CD4-positive, alpha-beta T cell treated with Interleukin-6 at 100 ng/mL for 8 hours (primary cell): Measurements from ENCODE around the gene GLCE.
"Not testable (repeated sequence)": the region's sequence is repeated elsewhere in the genome, so short reads cannot be mapped to it uniquely, and the experiment has no call there.

Experiments used
- DNase-seq: peaks from one replicate; pipeline ENCODE4 v3.0.0-alpha.2; 2020; ENCODE audit warnings: mixed read lengths, low spot score

Gene GLCE

GRCh38 chr15:69275074-69275670 is 114.7 kb downstream of the GLCE start:
- DNase-seq, result no peak

DNA sequence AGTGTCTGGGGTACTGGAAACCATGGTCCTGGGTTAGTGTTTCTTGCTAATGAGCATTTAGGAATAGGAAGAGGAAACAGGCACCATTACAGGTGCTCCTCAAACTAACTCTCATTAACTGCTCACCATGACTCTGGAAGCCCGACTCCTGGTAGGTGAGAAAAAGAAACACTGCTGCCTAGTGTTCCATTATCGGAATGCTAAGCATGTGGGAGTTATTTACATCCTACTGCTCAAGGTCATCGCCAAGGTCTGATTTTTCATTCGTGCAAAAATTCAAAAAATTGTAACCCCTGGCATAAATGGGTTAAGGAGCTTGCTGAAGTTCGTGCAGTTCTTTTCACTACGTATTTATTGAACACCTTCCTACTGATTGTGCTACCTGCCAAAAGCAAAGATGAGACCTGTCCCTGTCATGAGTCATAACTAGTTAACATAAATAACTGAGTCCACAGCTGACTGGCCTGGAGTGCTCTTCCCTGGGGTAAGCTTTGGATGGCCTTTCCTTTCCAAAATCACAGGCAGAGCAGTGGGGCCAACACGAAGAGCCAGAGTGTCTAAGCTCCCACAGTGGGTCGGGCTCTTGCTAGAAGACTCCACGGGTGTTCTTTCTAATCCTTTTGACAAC is 115.6 kb downstream of the GLCE start:
- no peak for DNase-seq

- no peak for DNase-seq
Observed at GRCh38 chr15:69277316-69277715, 116.9 kb downstream of the GLCE start.

- DNase-seq, result no peak
Observed at GRCh38 chr15:69279636-69280035, 119.2 kb downstream of the GLCE start.

DNA sequence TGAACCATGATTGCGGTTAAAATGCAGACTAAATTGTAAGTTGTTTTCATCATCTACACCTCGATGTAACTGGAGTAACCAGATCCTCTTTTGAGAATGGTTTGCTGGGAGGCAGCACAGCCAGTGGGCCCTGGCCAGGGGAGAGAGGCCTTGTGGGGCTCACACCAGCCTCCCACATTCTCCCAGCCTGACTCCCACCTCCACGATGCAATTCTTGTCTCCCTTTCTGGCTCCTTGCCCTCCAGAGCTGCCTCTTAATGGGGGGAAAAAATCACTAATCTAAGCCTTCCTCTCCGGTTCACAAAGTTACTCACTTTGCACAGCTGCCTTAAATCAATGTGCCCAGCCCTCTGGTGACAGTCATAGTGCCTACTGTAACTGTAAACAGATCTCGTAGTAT is 120.3 kb downstream of the GLCE start:
- DNase-seq, result no peak

GRCh38 chr15:69282104-69282743 is 121.8 kb downstream of the GLCE start:
- DNase-seq, result no peak

DNA sequence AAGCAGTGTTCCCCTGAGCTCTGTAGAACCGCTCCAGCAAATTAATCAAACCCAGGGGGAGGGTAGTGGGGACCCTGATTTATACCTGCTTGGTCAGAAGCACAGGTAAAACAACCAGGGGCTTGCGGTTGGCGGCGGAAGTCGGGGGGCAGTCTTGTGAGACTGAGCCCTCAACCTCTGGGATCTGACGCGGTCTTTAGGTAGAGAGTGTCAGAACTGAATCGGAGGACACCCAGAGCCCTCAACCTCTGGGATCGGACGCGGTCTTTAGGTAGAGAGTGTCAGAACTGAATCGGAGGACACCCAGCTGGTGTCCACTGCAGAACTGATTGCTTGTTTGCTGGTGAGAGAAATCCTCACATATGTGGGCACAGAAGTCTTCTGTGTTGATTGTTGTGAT is 125.4 kb downstream of the GLCE start:
- DNase-seq, result no peak

DNA sequence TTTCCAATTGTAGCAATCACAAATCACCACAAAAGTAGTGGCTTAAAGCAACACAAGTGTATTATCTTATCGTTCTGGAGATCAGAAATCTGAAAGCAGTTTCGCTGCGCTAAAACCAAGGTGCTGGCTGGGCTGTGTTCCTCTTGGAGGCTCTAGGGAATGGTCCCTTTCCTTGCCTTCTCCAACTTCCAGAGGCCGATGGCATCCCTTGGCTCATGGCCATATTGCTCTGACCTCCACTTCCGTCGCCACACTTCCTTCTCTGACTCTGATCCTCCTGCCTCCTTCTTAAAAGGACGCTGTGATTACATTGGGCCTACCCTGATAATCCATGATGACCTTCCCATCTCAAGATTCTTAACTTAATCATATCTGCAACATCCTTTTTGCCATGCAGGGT is 127.6 kb downstream of the GLCE start:
- no peak for DNase-seq

GRCh38 chr15:69288531-69289341 is 128.3 kb downstream of the GLCE start:
- DNase-seq, result no peak

- DNase-seq, result no peak
Observed at GRCh38 chr15:69289342-69290146, 129.1 kb downstream of the GLCE start.

DNA sequence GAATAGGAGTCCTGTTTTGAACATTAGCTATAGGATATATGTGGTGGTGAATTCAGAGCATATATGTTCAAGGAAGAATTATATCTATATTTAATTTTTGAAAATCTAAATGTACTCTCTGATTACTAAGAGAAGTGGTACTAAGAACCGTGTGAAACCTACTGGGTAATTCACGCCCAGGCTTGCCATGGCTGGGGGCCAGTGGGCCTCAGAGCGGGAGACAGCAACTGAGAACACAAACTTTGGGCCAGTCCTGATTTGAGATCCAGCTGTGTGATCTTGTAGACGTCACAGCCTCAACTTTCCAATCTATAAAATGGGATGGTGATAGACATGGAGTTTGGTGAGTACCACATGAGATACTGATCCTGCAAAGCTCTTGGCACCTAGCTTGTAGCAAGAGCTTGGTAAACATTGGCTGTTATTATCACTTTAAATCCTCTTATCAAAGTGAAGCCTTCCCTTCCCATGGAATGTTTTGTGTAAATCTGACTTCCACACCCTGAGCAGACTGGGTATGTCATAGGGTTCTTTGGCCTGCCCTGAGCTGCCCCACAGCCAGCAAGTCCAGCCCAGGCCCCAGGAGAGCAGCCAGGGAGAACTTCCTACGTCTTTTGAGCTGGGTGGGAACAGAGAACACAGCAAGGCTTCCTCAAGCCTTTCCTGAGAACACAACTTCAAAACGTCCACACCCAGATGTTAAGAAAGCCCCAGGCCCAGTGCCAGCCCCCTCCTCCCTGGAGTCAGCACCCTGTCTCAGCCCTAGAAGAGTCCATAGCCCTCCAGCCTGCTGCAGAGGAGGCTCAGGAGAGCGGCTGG is 130.1 kb downstream of the GLCE start:
- DNase-seq, result no peak

DNA sequence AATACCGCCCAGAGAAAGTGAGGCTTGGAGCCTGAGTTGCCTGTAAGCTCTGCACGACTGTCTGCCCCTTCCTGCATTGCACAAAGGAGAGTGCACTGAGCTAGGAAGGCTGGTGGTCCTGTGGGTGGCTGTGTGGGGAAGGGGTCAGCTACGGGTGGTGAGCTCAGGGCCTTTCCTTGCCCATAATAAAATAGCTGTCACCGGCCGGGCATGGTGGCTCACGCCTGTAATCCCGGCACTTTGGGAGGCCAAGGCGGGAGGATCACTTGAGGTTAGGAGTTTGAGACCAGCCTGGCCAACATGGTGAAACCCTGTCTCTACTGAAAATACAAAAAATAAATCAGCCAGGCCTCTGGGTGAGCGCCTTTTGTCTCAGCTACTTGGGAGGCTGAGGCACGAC is 131.2 kb downstream of the GLCE start:
- not testable (repeated sequence) for DNase-seq

- DNase-seq, result no peak
Observed at GRCh38 chr15:69292826-69293420, 132.5 kb downstream of the GLCE start.

DNA sequence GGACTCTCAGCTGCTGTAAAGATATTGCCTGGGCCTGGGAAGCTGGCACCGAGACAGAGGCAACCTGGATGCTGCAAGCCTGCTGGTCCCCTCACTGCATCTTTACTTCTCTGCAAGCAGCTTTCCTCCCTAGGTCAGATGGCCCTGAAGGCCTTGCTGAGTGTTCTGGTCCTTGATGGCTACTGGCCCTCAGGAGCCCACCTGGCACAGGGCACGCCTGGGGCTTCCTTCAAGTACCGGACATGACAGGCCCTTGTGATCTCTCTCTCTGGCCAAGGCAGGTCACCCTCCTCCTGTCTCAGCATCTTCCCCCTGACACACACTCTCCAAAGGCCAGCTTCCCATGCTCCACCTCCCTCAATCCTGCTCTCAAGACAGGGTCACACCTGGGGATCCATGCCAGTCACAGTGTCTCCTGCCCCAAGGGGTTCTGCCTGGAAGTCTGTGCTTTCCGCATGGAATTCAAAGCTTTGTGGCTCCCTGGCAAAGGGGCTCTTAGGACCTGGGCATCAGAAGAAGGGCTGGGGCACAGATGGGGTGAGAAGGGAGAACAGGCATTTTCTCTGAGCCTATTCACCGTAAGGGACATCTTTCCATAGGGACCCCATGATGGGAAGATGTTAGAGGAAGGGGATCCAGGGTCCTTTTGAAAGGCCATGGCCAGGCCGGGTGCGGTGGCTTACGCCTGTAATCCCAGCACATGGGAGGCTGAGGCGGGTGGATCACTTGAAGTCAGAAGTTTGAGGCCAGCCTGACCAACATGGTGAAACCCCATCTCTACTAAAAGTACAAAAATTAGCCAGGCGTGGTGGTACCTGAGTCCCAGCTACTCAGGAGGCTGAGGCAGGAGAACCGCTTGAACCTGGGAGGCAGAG is 133.5 kb downstream of the GLCE start:
- DNase-seq, result no peak

- DNase-seq, result no peak
Observed at GRCh38 chr15:69296606-69297005, 136.2 kb downstream of the GLCE start.

- DNase-seq, result no peak
Observed at GRCh38 chr15:69297642-69298353, 137.4 kb downstream of the GLCE start.

GRCh38 chr15:69298354-69298696 is 137.9 kb downstream of the GLCE start:
- DNase-seq, result no peak

DNA sequence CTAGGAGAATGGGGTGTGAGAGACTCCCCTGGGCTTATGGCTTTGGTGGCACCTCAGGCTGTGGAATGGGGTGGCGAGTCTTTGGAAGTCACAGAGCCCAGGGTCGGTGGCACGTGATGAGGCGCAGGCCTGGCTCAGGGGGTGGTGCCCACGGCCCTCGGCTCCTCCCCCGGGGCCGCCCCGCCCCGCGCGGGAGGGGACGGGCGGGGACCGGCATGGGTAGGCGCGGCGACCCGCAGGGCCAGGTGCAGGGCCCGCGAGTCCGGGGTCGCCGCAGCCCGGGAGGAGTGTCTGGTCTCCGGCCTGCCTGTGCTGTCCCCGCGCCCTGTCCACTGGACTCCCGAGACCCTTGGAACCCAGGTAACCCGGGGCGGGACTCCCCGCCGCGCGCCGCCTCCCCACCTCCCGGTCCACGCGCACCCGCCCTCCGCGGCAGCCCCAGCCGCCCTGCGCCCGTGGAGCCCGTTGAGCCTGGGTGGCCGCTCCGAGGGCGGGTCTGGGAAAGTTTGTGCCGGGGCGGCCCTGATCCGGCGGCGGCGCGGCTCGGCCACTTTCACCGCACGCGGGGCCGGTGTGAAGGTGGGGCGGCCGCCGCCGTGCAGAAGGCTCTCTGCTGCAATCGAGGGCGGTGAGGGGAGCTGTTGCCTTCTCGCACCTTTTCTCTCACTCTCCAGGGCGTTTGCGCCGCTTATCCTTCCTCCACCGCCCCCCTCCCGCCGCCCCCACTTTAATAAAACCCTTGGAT is 138.4 kb downstream of the GLCE start, which contains the start of gene PAQR5:
PAQR5 (plus strand) TSS at position 216 of the 745 bp plus-strand sequence. CDS start 61,169 bp downstream, outside the sequence.
- DNase-seq, result no peak
